ENCODE measurements around the gene PIGU. TPM values are rescaled to one million over a fixed set of nuclear protein-coding genes. Genes with fewer than 3 reads are reported as not detected.

The PIGU gene
- total RNA-seq, 2 experiments from 2014 or later: 16.6 to 27.9 TPM

DNA sequence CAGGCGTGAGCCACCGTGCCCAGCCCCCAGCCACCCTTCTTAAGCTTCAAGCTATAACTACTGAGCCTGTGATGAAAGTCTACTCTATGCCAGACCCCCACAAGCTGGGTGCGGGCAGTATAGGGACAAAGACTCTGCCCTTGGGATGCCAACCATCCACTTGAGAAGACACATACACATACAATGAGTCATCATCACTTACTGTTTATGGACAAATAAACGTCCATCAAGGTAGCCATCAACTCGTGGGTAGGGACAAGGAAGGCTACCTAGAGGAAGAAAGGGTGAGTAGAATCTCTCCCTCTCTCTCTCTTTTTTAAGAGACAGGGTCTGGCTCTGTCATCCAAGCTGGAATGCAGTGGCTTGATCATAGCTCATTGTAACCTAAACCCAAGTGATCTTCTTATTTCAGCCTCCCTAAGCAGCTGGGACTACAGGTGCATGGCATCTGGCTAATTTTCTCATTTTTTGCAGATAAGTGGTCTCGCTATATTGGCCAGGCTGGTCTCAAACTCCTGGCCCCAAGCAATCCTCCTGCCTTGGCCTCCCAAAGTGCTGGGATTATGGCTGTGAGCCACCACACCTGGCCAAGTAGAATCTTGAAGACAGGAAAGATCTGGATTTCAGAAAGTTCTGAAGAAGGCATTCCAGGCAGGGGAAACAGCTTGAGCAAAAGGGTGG, 24.7 kb upstream of the PIGU start:
- intact Hi-C loops (cut with micrococcal nuclease; ENCODE audit: unreplicated experiment): no loop called here
- Histone ChIP-seq H3K4me1 (ENCODE audit: insufficient read depth, low read length, poor library complexity, severe bottlenecking) (peaks cover 16% of the 10 kb centered on the region), H2AFZ (ENCODE audit: low read length) (no peak overlapping the region), H3K9me2 (ENCODE audit: insufficient read depth, low read length) (no peaks in the 10 kb centered on the region), H3K27ac (ENCODE audit: low read depth, low read length, poor library complexity, severe bottlenecking) (no peak overlapping the region), H3K36me3 (ENCODE audit: insufficient read depth, low read length) (no peaks in the 10 kb centered on the region), H3K79me2 (ENCODE audit: insufficient read depth, low read depth, low read length) (no peaks in the 10 kb centered on the region), H4K20me1 (ENCODE audit: insufficient read depth, low read length) (no peaks in the 10 kb centered on the region), H3K4me3 (ENCODE audit: low read depth, low read length, poor library complexity, severe bottlenecking) (no peak overlapping the region), H3K9me3 (ENCODE audit: low read length) (no peaks in the 10 kb centered on the region), H3K4me2 (ENCODE audit: low read length) (no peak overlapping the region)
- POLR2A ChIA-PET: interaction anchor here (0.7 to 0.9 kb wide), 2 partner anchors 19 to 62 kb away, joined by 3 read pairs; no protein-coding TSS in a partner anchor
- TF ChIP-seq, protein P1, sequence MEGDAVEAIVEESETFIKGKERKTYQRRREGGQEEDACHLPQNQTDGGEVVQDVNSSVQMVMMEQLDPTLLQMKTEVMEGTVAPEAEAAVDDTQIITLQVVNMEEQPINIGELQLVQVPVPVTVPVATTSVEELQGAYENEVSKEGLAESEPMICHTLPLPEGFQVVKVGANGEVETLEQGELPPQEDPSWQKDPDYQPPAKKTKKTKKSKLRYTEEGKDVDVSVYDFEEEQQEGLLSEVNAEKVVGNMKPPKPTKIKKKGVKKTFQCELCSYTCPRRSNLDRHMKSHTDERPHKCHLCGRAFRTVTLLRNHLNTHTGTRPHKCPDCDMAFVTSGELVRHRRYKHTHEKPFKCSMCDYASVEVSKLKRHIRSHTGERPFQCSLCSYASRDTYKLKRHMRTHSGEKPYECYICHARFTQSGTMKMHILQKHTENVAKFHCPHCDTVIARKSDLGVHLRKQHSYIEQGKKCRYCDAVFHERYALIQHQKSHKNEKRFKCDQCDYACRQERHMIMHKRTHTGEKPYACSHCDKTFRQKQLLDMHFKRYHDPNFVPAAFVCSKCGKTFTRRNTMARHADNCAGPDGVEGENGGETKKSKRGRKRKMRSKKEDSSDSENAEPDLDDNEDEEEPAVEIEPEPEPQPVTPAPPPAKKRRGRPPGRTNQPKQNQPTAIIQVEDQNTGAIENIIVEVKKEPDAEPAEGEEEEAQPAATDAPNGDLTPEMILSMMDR (conservative IDR thresholded peaks at IDR 0.05; ENCODE audit: low read length): no peak
- no peak for TF ChIP-seq EZH2phosphoT487 (IDR thresholded peaks at IDR 0.05; ENCODE audit: borderline replicate concordance, low read depth, low read length)
- no peak for DNase-seq (ENCODE audit: low spot score)
- BruUV-seq (replicated peaks): no TSS peak
- CTCF ChIA-PET (ENCODE audit: unreplicated experiment): no interaction called here

GRCh38 chr20:34693414-34693813, 16.5 kb upstream of the PIGU start:
- H3K27ac ChIP-seq (ENCODE audit: low read depth, low read length, poor library complexity, severe bottlenecking): no peak overlapping the region
- no peak overlapping the region for H3K4me2 ChIP-seq (ENCODE audit: low read length)
- no peak overlapping the region for H3K4me3 ChIP-seq (ENCODE audit: low read depth, low read length, poor library complexity, severe bottlenecking)
- H3K9me3 ChIP-seq (ENCODE audit: low read length): no peaks in the 10 kb centered on the region
- H4K20me1 ChIP-seq (ENCODE audit: insufficient read depth, low read length): no peaks in the 10 kb centered on the region
- no peak for DNase-seq (ENCODE audit: low spot score)
- no peaks in the 10 kb centered on the region for H3K36me3 ChIP-seq (ENCODE audit: insufficient read depth, low read length)
- CTCF ChIA-PET (ENCODE audit: unreplicated experiment): no interaction called here
- BruUV-seq (replicated peaks): no TSS peak
- H3K4me1 ChIP-seq (ENCODE audit: insufficient read depth, low read length, poor library complexity, severe bottlenecking): no peaks in the 10 kb centered on the region
- H3K79me2 ChIP-seq (ENCODE audit: insufficient read depth, low read depth, low read length): no peaks in the 10 kb centered on the region
- H2AFZ ChIP-seq (ENCODE audit: low read length): no peak overlapping the region
- TF ChIP-seq EZH2phosphoT487 (IDR thresholded peaks at IDR 0.05; ENCODE audit: borderline replicate concordance, low read depth, low read length): no peak
- TF ChIP-seq, protein P1 (conservative IDR thresholded peaks at IDR 0.05; ENCODE audit: low read length): no peak
- intact Hi-C loops (cut with micrococcal nuclease; ENCODE audit: unreplicated experiment): no loop called here
- no peaks in the 10 kb centered on the region for H3K9me2 ChIP-seq (ENCODE audit: insufficient read depth, low read length)
- POLR2A ChIA-PET: no interaction called here

- H2AFZ ChIP-seq (ENCODE audit: low read length): no peak overlapping the region
- no peaks in the 10 kb centered on the region for H3K9me2 ChIP-seq (ENCODE audit: insufficient read depth, low read length)
- no peak overlapping the region for H3K4me2 ChIP-seq (ENCODE audit: low read length)
- no peaks in the 10 kb centered on the region for H3K79me2 ChIP-seq (ENCODE audit: insufficient read depth, low read depth, low read length)
- no TSS peak for BruUV-seq (replicated peaks)
- TF ChIP-seq EZH2phosphoT487 (IDR thresholded peaks at IDR 0.05; ENCODE audit: borderline replicate concordance, low read depth, low read length): no peak
- TF ChIP-seq, protein P1 (conservative IDR thresholded peaks at IDR 0.05; ENCODE audit: low read length): no peak
- H3K4me3 ChIP-seq (ENCODE audit: low read depth, low read length, poor library complexity, severe bottlenecking): no peak overlapping the region
- H3K9me3 ChIP-seq (ENCODE audit: low read length): no peaks in the 10 kb centered on the region
- no peak overlapping the region for H3K27ac ChIP-seq (ENCODE audit: low read depth, low read length, poor library complexity, severe bottlenecking)
- ChIA-PET POLR2A (interaction anchor here (0.6 kb wide), 1 partner anchor 9 kb away, joined by 3 read pairs; no protein-coding TSS in a partner anchor), CTCF (ENCODE audit: unreplicated experiment) (no interaction called here)
- H3K36me3 ChIP-seq (ENCODE audit: insufficient read depth, low read length): no peaks in the 10 kb centered on the region
- no peaks in the 10 kb centered on the region for H4K20me1 ChIP-seq (ENCODE audit: insufficient read depth, low read length)
- H3K4me1 ChIP-seq (ENCODE audit: insufficient read depth, low read length, poor library complexity, severe bottlenecking): no peaks in the 10 kb centered on the region
- intact Hi-C loops (cut with micrococcal nuclease; ENCODE audit: unreplicated experiment): no loop called here
- no peak for DNase-seq (ENCODE audit: low spot score)
Observed at GRCh38 chr20:34691838-34692237, 14.9 kb upstream of the PIGU start.

Data from OCI-LY7 (cell line).